NT2/D1 (cell line): ENCODE measurements around the gene ARHGAP28.

Experiments used
- YY1 ChIP-seq: IDR thresholded peaks from 2 replicates; pipeline ENCODE4 v1.6.1; 2011; ENCODE audit not compliant: insufficient read length, insufficient read depth
- ZNF274 ChIP-seq: IDR thresholded peaks from 2 replicates; pipeline ENCODE4 v1.6.1; 2011; ENCODE audit warnings: mild to moderate bottlenecking, low read depth, low read length

DNA sequence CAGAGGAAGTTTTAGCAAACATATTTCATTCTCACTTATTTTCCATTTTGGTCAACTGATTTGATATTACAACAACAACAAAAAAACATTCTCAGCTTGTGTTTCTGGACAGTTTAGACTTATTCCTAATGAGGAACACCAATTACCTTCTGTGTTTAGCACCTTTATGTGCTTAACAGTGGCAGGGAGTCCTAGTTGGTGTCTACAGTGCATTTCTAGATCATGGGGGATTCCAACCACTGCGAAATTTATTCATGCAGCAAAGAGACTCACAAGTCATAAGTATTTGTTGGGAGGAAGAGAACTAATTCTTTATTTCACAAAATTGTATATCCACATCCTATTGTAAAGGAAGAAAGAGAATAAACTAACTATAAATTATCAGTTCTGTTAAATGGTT lies 4.2 kb downstream of the ARHGAP28 start:
- TF ChIP-seq YY1 (no peak), ZNF274 (no peak)
